Pancreas (tissue), 10 donors: ENCODE measurements around the gene HTR3A. TPM values are rescaled to one million over a fixed set of nuclear protein-coding genes. Genes with fewer than 3 reads are reported as not detected.

Experiments
- ATAC-seq, 4 donors: fragments of 200-7000 bp; cut with Tn5 transposase; one replicate each; pipeline versions ENCODE4 v1.8.0 to v1.9.1; 2020; ENCODE audit warnings: mild to moderate bottlenecking in 4 of 4, moderate library complexity in 4 of 4
- DNase-seq, 6 donors: peaks; one replicate each; pipeline ENCODE4 v3.0.0-alpha.2; 2020
- FAIRE-seq: peaks from 2 replicates; lab custom pipeline; 2012; peaks lifted over from hg19 to GRCh38; lab: Jason Lieb, UNC
- H3K27ac ChIP-seq, 4 donors: fragments of 200-600 bp; sonication (generic); 1 replicate in 3 of 4; 2 replicates in 1 of 4; pipeline versions ENCODE4 v1.5.0 to v1.8.0; 2020
- H3K27me3 ChIP-seq, 4 donors: fragments of 200-600 bp; one replicate each; pipeline ENCODE4 v1.8.0; 2021
- H3K36me3 ChIP-seq, 3 donors: fragments of 200-600 bp; sonication (generic) in 1 of 3; one replicate each; pipeline versions ENCODE4 v1.5.0 to v1.8.0; 2020 to 2021
- H3K4me1 ChIP-seq, 3 donors: fragments of 200-600 bp; one replicate each; pipeline ENCODE4 v1.8.0; 2021
- H3K4me3 ChIP-seq, 4 donors: fragments of 200-600 bp; sonication (generic) in 2 of 4; one replicate each; pipeline versions ENCODE4 v1.5.0 to v1.8.0; 2020 to 2021
- H3K9me3 ChIP-seq, 4 donors: fragments of 200-600 bp; one replicate each; pipeline ENCODE4 v1.8.0; 2021
- CTCF ChIP-seq, 4 donors: fragments of 200-600 bp; sonication (generic) in 3 of 4; IDR thresholded peaks; one replicate each; pipeline versions ENCODE4 v1.5.0 to v1.8.0; 2021; ENCODE audit warnings: antibody characterized with exemption in 4 of 4
- WGBS, 2 donors: extraction: QIAGEN DNeasy Blood & Tissue Kit; methylation state at CpG; one replicate each; pipeline ENCODE4 v1.1.7; 2013; 5-methylcytosine and 5-hydroxymethylcytosine counted together
- intact Hi-C, 3 donors: fragments of 100-400 bp; cut with DNase I; formaldehyde crosslinking; loops; one replicate each; pipeline versions ENCODE4 v1.11.1 to v1.14.2; 2022
- polyA plus RNA-seq, 2 donors: library from polyadenylated mRNA; stranded (reverse); fragments of 200-250 nt; gene quantifications; one replicate each; pipeline ENCODE4 v1.2.3, GENCODE V29; 2013
- total RNA-seq, 6 donors: library from RNA; stranded (reverse); fragmentation: NEBNext Ultra II Directional in 4 of 6; extraction: Animal tissue kit (Norgen Biotek cat#: 25700) in 4 of 6; gene quantifications; one replicate each; pipeline versions ENCODE4 v1.2.1 to v1.2.4, GENCODE V29; 2021 to 2023
- donor health status: healthy with polysubstance abuse.
- donor health status: DM: no; HTN: no; CAD: no; lungs with moderate emphysema.
- donor health status: DM: no; HTN: no; CAD: no.
- donor health status: control.
- donor health status: control.
- donor health status: Bipolar disorder and iron deficiency.
- donor health status: DM: yes; HTN: yes; CAD: no.
- donor health status: DM: no; HTN: no; CAD: no.
- donor health status: DM: no; HTN: no; CAD: no.
- donor health status: DM: yes; HTN: yes; CAD: no.

HTR3A gene
- total and polyA plus RNA-seq, 8 donors = 0.16 to 4.9 (median 0.70) TPM

- Histone ChIP-seq H3K27me3 (no peaks in the 10 kb centered on the region), H3K4me3 (no peak overlapping the region), H3K27ac (no peak overlapping the region), H3K9me3 (no peaks in the 10 kb centered on the region), H3K4me1 (peaks cover 0 to 4% (median 0%) of the 10 kb centered on the region in 3 donors), H3K36me3 (no peaks in the 10 kb centered on the region)
- intact Hi-C loops = no loop called here
- ATAC-seq (no peak), FAIRE-seq (no peak), DNase-seq (peak in 1 of 6 donors; percentile 20)
- 87 to 88% methylated on average over 5 of the region's 5 CpGs for WGBS, 2 donors
- no peak for TF ChIP-seq CTCF (IDR thresholded peaks at IDR 0.05)
Measured at GRCh38 chr11:114019574-114019973, 44.7 kb downstream of the HTR3A start.

- Histone ChIP-seq H3K27ac (no peak overlapping the region), H3K9me3 (no peaks in the 10 kb centered on the region), H3K4me1 (peaks cover 0 to 10% (median 0%) of the 10 kb centered on the region in 3 donors), H3K27me3 (no peaks in the 10 kb centered on the region), H3K36me3 (no peaks in the 10 kb centered on the region), H3K4me3 (no peak overlapping the region)
- ATAC-seq = peak; percentile 25 to 70 (median 55)
- no peak for FAIRE-seq
- intact Hi-C loops = no loop called here
- TF ChIP-seq CTCF (IDR thresholded peaks at IDR 0.05) = no peak
- DNase-seq = no peak
- WGBS, 2 donors = 29 to 33% methylated on average over 3 of the region's 3 CpGs
Measured at GRCh38 chr11:114025329-114025907, 50.5 kb downstream of the HTR3A start.

GRCh38 chr11:114026355-114026754, 51.4 kb downstream of the HTR3A start:
- Histone ChIP-seq H3K9me3 (no peaks in the 10 kb centered on the region), H3K36me3 (no peaks in the 10 kb centered on the region), H3K4me3 (no peak overlapping the region), H3K27ac (no peak overlapping the region), H3K27me3 (no peaks in the 10 kb centered on the region), H3K4me1 (peaks cover 0 to 10% (median 0%) of the 10 kb centered on the region in 3 donors)
- intact Hi-C loops = no loop called here
- WGBS, 2 donors = 72 to 75% methylated on average over 1 of the region's 1 CpG
- ATAC-seq (no peak), DNase-seq (no peak), FAIRE-seq (no peak)
- TF ChIP-seq CTCF (IDR thresholded peaks at IDR 0.05) = no peak

GRCh38 chr11:114027391-114027790, 52.5 kb downstream of the HTR3A start:
- intact Hi-C loops = no loop called here
- H3K27ac ChIP-seq = no peak overlapping the region
- WGBS, 2 donors = 79 to 86% methylated on average over 11 of the region's 11 CpGs
- H3K9me3 ChIP-seq = no peaks in the 10 kb centered on the region
- DNase-seq = no peak
- peaks cover 0 to 10% (median 0%) of the 10 kb centered on the region in 3 donors for H3K4me1 ChIP-seq
- TF ChIP-seq CTCF (IDR thresholded peaks at IDR 0.05) = no peak
- H3K36me3 ChIP-seq = no peaks in the 10 kb centered on the region
- ATAC-seq = no peak
- H3K27me3 ChIP-seq = no peaks in the 10 kb centered on the region
- no peak for FAIRE-seq
- no peak overlapping the region for H3K4me3 ChIP-seq

GRCh38 chr11:114027926-114028325, 53.0 kb downstream of the HTR3A start:
- Histone ChIP-seq H3K4me1 (peaks cover 0 to 10% (median 0%) of the 10 kb centered on the region in 3 donors), H3K36me3 (no peaks in the 10 kb centered on the region), H3K4me3 (no peak overlapping the region), H3K27me3 (no peaks in the 10 kb centered on the region), H3K9me3 (no peaks in the 10 kb centered on the region), H3K27ac (no peak overlapping the region)
- DNase-seq (no peak), ATAC-seq (no peak), FAIRE-seq (no peak)
- TF ChIP-seq CTCF (IDR thresholded peaks at IDR 0.05) = no peak
- intact Hi-C loops = no loop called here
- 54 to 66% methylated on average over 4 of the region's 4 CpGs for WGBS, 2 donors
